Left kidney (tissue), 2 donors: ENCODE results near the gene TEX261. TPM values are rescaled to one million over a fixed set of nuclear protein-coding genes. Genes with fewer than 3 reads are reported as not detected.
A peak's percentile ranks its signal among the peaks of the same experiment; 100 is the strongest.

Experiments used
- DNase-seq: peaks from one replicate; pipeline ENCODE4 v3.0.0-alpha.2; 2013
- polyA plus RNA-seq: library from polyadenylated mRNA; unstranded; fragments of 120-200 nt; gene quantifications from one replicate; pipeline ENCODE4 v1.2.1, GENCODE V29; 2013; ENCODE audit not compliant: insufficient read length

The TEX261 gene
- polyA plus RNA-seq, 1 donor: 62.1 TPM

DNA sequence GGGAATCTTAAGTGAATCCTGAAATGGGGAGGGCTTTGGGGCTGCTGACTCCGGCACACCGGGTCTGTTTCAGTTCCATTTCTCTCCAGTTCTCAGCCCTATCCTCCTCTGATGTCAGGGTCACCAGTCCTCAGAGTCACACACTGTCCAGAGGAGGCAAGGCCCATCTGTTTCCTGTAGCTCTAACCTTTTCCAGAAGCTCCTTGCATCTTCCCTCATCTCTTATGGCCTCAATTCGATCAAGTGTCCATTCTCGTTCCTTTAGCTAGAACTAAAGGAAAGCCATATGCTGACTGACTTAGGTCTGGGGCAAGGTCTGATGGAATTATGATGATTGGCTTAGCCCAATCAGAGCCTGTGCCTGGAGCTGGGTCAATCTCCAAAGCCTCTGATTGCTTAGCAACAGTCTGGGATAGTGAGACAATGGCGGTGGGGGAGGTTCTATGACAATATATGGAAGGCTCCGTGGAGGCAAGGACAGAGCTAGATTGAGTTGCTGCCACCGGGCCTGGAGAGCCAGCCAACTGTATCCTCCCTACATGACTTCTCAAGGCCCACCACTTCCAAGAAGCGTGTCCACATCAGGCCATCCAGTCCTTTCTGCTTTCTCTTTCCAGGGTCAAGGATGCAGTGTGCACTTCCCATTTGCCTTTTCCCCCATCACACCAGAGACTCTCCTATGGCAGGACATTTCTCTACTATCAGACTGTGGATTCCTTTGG lies 11.0 kb downstream of the TEX261 start:
- no peak for DNase-seq

DNA sequence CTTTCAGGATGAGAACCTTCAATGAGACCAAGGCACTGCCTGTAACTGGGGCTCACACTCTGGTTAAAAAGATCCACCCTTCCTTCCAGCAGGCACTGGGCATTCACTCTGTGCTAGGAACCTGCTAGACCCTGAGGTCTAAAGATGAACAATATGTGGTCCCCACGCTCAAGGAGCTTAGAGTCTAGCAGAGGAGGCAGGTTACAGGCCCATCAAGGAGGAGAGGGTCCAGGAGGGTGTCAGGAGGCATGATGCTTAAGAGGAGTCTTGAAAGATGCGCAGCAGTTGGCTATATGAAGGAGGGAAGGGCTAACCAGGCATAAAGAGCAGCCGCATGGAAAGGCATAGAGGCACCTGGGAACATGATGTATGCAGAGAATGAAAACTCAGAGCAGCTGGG lies 11.7 kb downstream of the TEX261 start:
- no peak for DNase-seq

DNA sequence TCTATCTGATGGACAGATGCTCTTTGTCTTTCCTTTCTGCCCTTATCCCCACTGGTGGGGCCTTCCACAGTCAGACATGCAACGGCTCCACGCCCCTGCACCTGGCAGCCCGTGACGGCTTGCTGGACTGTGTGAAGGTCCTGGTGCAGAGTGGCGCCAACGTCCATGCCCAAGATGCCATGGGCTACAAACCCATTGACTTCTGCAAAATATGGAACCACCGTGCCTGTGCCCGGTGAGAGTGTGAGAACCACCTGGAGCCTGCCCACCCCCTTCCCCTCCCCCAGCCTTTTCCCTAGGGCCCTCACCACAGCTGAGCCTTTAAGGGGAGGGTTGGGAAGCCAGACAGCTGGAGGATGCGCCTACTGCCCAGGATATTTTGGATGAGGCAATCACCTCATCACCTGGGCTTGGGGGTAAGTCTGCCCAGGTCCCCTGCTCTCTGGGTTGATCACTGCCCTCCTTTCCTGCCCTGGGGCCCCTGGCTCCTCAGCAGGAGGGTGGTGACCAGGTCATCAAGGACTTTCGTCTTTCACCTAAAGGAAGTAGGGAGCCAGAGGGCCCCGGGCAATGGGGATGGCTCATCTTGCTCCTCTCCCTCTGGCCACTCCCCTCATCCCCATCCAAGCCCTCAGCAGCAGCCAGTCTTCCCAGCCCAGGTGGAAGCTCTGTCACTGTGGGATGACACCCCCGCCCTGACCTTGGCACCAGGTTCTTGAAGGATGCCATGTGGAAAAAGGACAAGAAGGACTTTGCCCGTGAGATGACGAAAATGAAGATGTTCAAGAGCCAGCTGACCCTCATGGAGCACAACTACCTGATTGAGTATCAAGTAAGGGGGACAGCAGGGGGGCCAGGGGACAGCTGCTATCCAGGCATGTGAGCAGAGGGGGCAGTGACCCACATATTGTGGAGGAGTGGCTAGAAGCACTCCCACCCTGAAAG lies 12.5 kb downstream of the TEX261 start:
- no peak for DNase-seq

DNA sequence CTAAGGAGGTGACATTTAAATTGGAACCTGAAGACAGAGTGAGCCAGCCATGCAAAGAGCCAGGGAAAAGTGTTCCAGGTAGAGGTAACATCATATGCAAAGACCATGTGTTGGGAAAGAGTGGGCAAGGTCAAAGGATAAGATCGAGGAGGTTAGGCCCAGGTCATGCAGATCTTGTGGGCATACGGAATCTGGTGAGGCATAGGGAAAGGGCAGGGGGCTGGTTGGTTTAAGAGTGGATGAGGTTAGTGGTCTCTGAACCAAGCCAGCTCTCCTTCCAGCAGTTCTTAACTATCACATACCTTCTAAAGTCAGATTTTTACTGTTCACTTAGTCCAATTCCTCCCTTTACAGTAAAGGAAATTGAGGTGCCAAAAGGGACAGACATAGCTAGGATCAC lies 13.3 kb downstream of the TEX261 start:
- DNase-seq: no peak

DNA sequence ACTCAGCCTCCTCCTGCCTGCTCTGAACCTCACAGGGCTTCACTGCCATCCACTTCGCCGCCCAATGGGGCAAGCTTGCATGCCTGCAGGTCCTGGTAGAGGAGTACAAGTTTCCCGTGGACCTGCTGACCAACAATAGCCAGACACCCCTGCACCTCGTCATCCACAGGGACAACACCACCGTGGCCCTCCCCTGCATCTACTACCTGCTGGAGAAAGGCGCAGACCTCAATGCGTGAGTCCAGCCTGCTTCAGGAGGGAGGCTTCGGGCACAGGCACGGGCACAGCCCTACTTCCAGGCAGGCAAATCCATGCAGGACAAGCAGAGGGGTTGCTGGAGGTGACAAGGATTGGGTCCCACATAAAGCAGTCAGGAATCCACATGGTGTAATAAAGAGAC lies 15.0 kb downstream of the TEX261 start:
- DNase-seq: no peak

DNA sequence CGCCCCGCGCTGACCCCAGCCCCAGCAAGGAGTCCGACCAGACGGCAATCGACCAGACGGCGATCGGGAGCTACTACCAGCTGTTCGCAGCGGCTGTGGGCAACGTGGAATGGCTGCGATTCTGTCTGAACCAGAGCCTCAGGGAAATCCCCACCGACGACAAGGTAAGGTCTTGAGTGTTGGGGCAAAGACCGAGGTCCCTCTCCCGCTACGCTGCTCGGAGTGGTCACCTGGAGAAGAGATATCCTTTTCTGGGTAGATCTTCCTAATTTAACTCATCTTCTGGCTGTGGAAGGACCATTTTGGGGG lies 15.5 kb downstream of the TEX261 start:
- DNase-seq: peak; percentile 6

DNA sequence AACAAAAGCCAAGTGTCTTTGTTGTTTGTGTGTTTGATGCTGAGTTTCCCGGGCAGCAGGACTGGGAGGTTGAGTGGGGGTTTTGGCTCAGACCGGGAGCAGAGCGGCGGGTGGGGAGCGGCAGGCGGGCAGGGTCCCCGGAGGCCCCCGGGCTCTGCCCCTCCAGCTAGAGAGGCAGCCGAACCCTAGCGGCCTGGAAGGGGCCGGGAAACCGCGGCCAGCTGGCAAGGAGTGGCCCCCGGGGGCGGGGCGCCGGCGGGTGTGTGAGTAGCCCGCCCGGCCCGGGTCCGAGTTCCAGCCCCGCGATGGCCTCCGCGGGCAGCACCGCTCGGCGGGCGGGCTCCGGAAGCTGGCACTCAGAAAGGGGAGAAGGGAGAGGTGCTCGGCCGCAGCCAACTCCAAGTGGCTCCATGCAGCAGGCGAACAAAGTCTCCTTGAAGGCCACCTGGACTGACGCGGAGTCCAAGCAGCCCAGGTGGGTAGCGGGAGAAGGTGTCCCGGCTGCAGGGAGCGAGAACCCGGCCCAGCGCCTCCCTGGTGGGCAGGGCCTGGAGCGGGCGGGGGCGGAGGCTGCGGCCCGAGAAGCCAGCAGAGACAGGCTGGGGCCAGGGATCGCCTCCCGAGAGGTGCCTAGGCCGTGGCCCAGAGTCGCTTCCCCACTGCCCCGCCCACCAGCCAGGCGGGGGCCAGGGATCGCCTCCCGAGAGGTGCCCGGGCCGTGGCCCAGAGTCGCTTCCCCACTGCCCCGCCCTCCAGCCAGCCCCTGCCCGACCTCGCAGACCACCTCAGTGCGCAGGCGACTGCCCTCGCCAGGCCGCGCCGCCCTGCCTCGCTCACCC lies 16.1 kb downstream of the TEX261 start, which contains the start of gene ANKRD53:
Gene ANKRD53 (plus strand): TSS at position 290 of the 839 bp plus-strand sequence. CDS start 16 bp downstream, at position 306.
- DNase-seq: peak; percentile 28

DNA sequence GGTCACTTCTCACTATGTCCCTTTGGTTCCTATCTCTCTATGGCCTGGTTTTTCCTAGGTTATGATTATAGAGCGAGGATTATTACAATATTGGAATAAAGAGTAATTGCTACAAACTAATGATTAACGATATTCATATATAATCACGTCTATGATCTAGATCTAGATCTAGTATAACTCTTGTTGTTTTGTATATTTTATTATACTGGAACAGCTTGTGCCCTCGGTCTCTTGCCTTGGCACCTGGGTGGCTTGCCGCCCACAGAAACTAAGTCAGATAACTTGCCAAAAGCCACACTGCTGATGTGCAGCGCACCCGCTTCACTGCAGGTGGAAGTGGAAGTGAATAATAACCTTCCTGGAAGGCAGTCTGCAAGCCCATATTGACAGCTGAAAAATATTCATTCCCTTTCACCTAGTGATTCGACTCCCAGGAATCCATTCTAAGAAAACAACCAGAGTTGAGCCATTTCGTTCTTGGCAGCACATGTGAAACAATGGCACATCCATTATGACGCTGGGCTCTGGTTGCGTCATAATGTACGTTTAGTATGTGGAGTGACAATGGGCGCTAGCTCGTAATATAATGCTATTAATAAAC lies 17.0 kb downstream of the TEX261 start:
- DNase-seq: no peak

DNA sequence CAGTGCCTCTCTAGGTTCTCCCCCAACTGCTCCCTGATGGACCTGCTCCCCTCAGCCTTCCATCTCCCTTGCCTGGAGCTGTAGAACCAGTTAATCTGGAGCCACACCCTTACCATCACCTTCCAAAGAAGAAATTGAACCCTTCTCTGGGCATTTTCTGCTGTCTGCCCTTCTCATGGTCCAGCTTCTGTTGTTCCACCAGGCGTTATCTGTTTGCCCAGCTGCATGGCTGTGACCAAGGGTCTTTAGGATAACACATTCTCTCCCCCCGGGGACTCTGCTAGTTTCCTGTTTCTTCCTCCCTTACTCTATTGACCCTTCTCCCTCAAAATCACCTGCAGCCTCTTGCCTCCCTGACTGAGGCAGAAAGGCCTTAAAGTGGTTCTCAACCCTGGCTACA lies 19.4 kb downstream of the TEX261 start:
- no peak for DNase-seq

DNA sequence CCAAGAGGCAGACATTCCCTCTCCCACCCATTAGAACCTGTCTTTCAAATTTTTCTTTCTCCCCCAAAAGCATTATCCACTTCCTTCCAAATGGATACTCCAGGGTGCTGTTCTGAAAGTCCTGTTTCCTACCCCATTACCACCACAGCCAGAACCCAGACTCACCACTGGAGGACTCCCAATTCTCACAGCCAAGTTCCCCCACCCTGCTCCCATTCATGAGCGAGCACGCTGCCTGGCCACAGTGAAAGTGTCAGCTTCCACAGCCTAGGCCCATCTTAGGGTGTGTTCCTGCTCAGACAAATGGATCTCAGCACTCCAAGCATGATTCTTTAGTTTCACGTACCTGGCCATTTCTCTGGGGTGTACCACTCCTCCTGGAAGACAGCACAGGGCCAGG lies 20.1 kb downstream of the TEX261 start:
- DNase-seq: no peak

DNA sequence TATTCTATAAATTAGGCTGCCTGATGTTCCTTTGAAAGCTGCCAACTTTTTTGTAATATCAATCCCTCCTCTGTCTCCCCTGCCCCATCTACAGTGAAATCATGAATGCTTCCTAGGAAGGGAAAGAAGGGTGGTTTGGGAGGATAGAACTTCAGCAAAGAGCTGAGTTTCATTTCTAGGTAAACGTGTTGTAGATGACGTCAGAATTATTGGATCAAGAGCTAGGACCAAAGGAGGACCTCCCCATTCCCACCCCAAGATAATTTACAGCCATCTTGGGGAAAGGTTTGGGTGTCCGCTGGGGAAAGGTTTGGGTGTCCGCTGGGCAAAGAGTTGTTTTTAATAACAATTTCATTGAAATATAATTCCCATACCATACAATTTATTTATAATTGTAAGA lies 27.5 kb downstream of the TEX261 start:
- no peak for DNase-seq

DNA sequence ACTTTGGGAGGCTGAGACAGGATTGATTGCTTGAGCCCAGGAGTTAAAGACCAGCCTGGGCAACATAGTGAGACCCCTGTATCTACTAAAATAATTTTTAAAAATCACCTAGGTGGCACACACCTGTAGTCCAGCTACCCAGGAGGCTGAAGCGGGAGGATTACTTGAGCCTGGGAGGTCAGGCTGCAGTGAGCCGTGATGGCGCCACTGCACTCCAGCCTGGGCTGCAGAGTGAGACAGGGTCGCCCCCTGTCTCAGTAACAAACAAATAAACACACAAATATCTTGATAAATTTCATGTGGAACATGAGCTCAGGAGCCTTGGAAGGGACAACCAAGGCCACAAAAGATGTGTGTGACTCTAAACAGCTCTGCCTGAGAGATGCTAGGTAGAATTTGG lies 28.0 kb downstream of the TEX261 start:
- no peak for DNase-seq

DNA sequence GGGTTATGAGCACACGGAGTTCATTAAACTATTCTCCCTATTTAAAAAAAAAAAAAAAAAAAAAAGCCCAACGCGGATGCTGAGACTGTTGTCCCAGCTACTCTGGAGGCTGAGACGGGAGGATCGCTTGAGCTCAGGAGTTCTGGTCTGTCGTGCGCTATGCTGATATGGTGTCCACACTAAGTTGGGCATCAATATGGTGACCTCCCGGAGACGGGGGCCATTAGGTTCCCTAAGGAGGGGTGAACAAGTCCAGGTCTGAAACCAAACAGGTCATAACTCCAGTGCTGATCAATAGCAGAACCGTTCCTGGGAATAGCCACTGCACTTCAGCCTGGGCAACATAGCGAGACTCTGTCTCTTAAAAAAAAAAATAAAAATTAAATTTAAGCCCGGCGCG lies 29.2 kb downstream of the TEX261 start:
- DNase-seq: no peak

DNA sequence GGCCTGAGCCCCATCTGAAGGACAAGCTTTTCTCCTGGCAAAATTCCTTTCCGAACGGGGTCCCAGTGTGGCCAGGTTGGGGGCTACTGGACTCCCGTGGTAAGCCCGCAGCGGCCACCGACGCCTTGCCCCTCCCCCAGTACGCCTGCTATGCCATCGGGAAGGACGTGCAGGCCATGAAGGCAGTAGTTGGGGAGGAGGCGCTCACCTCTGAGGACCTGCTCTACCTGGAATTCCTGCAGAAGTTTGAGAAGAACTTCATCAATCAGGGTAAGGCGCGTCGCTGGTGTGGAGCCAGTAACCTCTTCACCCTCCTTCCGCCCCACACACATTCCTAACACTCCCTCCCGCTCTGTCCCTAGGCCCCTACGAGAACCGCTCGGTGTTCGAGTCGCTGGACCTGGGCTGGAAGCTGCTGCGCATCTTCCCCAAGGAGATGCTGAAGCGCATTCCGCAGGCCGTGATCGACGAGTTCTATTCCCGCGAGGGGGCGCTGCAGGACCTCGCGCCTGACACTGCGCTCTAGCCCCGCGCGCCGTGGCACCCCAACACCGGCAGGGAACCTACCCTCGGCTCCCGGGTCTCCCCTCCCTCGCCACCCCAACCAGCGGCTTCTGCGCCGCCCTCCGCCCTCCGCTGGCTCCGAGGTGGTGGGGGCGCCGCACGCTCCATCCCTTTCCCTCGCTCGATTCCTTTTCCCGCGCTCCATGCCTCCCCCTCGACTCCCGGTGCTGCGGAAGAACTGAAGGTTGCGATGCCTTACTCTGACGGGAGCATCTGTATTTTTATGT lies 29.9 kb downstream of the TEX261 start:
- DNase-seq: peak; percentile 55

DNA sequence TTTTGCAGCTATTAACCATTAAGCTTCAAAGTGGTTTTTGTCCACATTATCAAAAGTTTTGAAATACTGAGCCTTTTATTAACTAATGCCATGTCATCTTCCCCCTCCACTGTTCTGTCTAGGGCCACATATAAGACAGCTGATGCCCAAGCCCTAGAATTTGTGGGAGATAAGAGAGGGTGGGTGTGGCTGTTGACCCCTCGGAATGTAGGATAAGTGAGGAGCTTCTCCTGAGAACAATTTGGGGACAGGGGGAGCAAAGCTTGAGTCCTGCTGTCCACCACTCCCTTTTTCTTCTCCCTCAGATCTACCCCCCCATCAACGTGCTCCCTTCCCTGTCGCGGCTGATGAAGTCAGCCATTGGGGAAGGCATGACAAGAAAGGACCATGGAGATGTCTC lies 30.5 kb downstream of the TEX261 start:
- no peak for DNase-seq

DNA sequence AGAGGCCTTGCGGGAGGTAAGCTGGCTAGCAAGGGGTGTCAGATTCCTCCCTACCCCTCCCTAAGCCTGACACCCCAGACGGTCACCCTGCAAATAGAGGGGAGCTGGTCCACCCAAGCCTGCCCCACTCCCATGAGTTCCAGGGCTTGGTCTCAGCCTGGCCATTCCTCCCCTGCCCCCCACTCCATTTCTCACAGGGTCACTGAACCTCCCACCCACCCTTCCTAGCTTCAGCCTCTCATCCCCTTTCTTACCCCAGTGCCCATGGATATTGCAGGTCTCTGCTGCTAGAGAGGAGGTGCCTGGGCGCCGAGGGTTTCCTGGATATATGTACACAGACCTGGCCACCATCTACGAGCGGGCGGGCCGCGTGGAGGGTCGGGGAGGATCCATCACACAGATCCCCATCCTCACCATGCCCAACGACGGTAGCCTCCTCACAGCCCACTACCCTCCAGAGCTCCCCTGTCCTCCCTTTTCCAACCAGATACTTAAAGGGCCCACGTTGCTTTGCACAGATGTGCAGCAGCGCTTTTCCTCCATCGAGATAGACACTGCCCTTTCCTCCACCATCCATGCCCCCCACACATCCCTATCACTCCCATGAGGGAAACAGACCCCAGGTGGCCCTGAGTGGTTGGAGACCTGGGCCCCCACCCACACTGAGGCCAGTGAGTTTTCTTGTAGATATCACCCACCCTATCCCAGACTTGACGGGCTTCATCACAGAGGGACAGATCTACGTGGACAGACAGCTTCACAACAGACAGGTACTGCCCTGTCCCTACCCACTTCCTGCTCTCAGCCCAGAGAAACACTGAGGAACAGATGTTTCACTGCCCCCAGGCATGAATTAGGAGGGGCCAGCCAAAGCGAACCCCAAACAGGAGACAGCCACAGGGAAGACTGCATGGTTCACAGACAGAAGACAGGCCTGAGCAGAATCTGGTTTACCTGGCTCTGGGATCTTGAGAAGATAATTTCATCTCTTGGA lies 31.5 kb downstream of the TEX261 start:
- no peak for DNase-seq

DNA sequence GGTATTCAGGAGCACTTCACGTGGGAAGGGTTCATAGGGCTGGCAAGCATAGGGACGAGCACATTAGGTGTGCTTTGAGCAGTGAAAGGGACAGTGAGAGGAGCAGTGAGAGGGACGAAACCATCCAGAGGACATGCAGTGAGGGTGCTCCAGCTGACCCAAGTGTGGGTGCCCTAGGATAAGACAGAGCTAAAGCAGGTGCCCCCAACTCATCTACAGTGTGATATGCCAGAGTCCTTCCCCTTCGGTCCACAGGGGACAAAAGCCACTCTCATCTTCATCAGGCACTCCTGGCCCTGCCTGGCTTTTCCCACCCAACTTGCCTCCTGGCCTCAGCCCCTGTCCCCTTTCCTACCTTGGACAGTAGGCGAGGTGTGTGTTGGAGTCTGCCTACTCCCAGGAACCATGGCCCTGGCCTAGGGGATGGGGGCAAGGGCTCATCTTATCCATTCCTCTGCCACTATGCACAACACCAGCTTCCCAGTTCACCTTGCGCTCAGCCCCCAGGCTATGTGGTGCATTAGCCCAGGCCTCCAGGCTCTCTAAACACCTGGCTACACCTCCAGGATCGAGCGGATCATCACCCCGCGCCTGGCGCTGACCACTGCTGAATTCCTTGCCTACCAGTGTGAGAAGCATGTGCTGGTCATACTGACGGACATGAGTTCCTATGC lies 32.3 kb downstream of the TEX261 start:
- DNase-seq: no peak

DNA sequence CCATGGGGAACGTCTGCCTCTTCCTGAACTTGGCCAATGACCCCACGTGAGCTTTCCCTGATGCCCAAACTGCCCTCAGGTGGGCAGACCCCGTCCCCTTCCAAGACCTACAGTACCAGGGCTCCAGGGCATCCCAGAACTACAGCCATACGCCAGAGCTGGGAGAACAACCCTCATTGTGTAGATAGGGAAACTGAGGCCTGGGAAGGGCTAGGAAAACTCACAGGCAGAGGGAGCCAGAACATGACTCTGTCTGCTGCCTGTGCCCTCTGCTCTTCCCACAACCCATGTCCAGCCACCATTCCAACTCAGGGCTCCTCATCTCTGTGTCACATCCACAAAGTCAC lies 33.1 kb downstream of the TEX261 start:
- no peak for DNase-seq

DNA sequence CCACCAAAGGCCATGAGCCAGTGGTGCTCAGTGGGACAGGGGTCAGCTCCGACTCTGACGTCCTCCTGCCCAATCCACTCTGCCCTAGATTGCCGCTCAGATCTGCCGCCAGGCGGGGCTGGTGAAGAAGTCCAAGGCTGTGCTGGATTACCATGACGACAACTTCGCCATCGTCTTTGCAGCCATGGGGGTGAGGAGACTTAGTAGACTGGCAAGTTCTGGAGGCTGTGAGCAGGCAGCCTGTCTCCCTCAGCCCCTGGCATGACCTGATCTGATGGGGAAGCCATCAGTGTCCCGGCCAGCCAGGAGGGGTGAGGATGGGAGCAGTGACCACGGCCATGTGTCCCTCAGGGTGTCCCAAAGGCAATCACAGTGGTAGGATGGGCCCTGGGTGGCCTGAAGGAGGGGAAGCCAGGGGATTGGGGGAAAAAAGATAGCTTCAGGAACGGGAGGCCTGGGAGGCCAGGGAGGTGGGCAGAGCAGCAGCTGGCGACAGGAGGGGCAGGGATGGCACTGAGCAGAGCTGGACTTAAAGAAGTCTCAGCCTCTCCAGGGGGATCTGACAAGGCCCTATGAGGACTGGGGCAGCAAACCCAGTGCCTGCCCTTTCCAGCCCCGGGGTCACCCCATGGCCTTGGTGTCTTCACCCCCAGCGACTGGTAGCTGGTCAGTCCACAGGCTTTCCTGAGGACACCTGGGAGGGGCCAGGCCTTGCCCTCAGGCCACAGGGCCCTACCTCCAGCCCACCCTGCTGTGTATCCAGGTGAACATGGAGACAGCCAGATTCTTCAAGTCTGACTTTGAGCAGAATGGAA lies 33.6 kb downstream of the TEX261 start:
- DNase-seq: no peak
